Osteoblast (primary cell): ENCODE data around the gene SLC6A19. TPM values are rescaled to one million over a fixed set of nuclear protein-coding genes. Genes with fewer than 3 reads are reported as not detected.

Source experiments
- DNase-seq: peaks from one replicate; pipeline ENCODE4 v3.0.0; 2011; ENCODE audit warnings: low spot score, mixed read lengths; ENCODE audit not compliant: insufficient read length; ENCODE audit errors: missing footprints
- H2AFZ ChIP-seq: 2 replicates; pipeline ENCODE4 v1.6.0; 2011; ENCODE audit warnings: mild to moderate bottlenecking, low read length
- H3K27ac ChIP-seq: 2 replicates; pipeline ENCODE4 v1.5.1; 2011; ENCODE audit warnings: mild to moderate bottlenecking, low read depth, low read length, moderate library complexity
- H3K27me3 ChIP-seq: 2 replicates; pipeline ENCODE4 v1.6.0; 2012; ENCODE audit warnings: mild to moderate bottlenecking, control low read depth, inconsistent platforms, low read length, moderate library complexity; ENCODE audit not compliant: insufficient read depth
- H3K36me3 ChIP-seq: 2 replicates; pipeline ENCODE4 v1.5.1; 2011; ENCODE audit warnings: mild to moderate bottlenecking, low read length, control low read depth, moderate library complexity; ENCODE audit not compliant: insufficient read depth
- H3K4me1 ChIP-seq: 2 replicates; pipeline ENCODE4 v1.5.1; 2011; ENCODE audit warnings: mild to moderate bottlenecking, low read length, control low read depth, moderate library complexity; ENCODE audit not compliant: insufficient read depth
- H3K4me2 ChIP-seq: 2 replicates; pipeline ENCODE4 v1.6.0; 2011; ENCODE audit warnings: mild to moderate bottlenecking, low read length; ENCODE audit not compliant: insufficient read depth
- H3K4me3 ChIP-seq: fragments of 200-600 bp; sonication (generic); 3 replicates; pipeline ENCODE4 v1.5.1; 2012; ENCODE audit warnings: mild to moderate bottlenecking, low read length, inconsistent platforms; ENCODE audit not compliant: insufficient read depth
- H3K79me2 ChIP-seq: 2 replicates; pipeline ENCODE4 v1.6.0; 2012; ENCODE audit warnings: mild to moderate bottlenecking, low read length, control low read depth, inconsistent platforms; ENCODE audit not compliant: insufficient read depth
- H3K9me3 ChIP-seq: 2 replicates; pipeline ENCODE4 v1.5.1; 2011; ENCODE audit warnings: low read depth, low read length, control low read depth
- H4K20me1 ChIP-seq: 2 replicates; pipeline ENCODE4 v1.6.0; 2012; ENCODE audit warnings: mild to moderate bottlenecking, low read length, control low read depth; ENCODE audit not compliant: insufficient read depth
- total RNA-seq: library from RNA; depleted of rRNA; stranded (reverse); fragments of >200 nt; gene quantifications from 2 replicates; pipeline ENCODE4 v1.2.3, GENCODE V29; 2012
- TF ChIP-seq, protein P1 (sequence below): IDR thresholded peaks from 2 replicates; pipeline ENCODE4 v1.5.1; 2011; ENCODE audit warnings: mild to moderate bottlenecking, low read depth, low read length, moderate library complexity; ENCODE audit errors: extremely low read depth

The SLC6A19 gene
- total RNA-seq, 1 donor, result not detected

DNA sequence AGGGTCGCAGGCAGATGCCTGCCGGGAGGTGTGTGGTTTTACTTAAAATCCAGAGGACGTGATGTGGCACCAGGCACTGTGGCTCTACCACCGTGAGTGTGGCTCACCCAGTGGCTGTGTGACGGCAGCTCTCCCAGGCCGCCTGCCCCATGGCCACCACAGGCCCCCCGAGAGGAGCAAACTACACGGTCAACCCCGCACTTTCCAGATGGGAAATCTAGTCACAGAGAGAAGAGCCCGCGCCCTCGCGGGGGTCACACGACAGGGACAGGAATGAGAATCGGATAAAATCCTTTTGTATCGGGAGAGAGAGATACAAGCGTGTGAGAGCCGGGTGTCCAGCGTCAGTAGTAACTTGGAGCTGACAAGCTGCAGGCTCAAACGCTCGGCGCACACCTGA, 69.0 kb downstream of the SLC6A19 start:
- Histone ChIP-seq H3K79me2 (no peaks in the 10 kb centered on the region), H3K27me3 (no peaks in the 10 kb centered on the region), H3K36me3 (no peaks in the 10 kb centered on the region), H4K20me1 (no peaks in the 10 kb centered on the region), H3K27ac (no peak overlapping the region), H3K4me2 (no peak overlapping the region), H2AFZ (no peak overlapping the region), H3K4me3 (no peak overlapping the region), H3K9me3 (no peaks in the 10 kb centered on the region), H3K4me1 (no peaks in the 10 kb centered on the region)
- DNase-seq, result no peak
- TF ChIP-seq, protein P1, sequence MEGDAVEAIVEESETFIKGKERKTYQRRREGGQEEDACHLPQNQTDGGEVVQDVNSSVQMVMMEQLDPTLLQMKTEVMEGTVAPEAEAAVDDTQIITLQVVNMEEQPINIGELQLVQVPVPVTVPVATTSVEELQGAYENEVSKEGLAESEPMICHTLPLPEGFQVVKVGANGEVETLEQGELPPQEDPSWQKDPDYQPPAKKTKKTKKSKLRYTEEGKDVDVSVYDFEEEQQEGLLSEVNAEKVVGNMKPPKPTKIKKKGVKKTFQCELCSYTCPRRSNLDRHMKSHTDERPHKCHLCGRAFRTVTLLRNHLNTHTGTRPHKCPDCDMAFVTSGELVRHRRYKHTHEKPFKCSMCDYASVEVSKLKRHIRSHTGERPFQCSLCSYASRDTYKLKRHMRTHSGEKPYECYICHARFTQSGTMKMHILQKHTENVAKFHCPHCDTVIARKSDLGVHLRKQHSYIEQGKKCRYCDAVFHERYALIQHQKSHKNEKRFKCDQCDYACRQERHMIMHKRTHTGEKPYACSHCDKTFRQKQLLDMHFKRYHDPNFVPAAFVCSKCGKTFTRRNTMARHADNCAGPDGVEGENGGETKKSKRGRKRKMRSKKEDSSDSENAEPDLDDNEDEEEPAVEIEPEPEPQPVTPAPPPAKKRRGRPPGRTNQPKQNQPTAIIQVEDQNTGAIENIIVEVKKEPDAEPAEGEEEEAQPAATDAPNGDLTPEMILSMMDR, result no peak

DNA sequence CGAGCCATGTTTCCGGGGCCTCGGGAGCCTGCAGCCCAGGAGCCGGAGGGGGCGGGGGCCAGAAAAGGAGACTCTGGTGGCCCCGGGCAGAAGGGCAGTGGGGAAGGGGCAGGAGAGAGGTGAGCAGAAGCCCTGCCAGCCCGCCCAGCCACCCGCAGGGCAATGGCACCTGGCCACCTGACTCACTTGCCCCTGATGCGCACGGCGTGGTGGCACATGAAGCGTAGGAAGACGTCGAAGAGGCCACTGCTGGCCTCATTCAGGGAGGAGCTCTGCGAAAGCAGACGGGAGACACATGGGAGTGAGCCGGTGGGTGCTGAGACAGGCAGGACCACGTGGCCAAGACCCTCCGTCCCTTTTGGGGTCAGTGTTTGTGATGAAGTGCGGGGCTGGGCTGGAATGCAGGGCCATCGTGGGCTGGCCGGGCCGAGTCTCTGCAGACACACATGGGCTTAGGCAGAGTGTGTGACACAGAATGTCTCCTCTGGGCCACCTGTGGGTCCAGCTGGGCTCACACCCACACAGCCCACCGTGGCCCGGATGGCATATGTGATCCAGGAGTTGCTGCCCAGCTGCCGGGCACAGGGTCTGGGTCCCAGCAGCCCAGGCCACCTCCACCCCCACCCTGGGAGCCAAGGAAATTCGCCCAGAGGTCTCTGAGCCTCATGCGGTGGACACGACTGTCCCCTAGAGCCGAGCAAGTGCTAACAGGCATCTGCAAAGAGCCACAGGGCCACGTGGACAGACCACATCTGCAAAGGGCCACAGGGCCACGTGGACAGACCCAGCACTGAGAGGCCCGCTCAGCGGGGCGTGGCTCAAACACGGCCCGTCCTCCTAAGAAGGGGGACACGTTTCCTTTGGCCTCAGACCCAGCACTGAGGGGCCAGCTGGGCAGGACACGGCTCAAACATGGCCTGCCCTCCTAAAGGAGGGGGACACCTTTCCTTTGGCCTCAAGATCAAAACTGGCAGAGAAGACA, 69.8 kb downstream of the SLC6A19 start:
- TF ChIP-seq, protein P1, result no peak
- no peaks in the 10 kb centered on the region for H3K4me1 ChIP-seq
- H3K4me3 ChIP-seq, result no peak overlapping the region
- no peak for DNase-seq
- H3K79me2 ChIP-seq, result no peaks in the 10 kb centered on the region
- H3K27ac ChIP-seq, result no peak overlapping the region
- H4K20me1 ChIP-seq, result no peaks in the 10 kb centered on the region
- no peak overlapping the region for H3K4me2 ChIP-seq
- H2AFZ ChIP-seq, result no peak overlapping the region
- H3K36me3 ChIP-seq, result no peaks in the 10 kb centered on the region
- H3K9me3 ChIP-seq, result no peaks in the 10 kb centered on the region
- H3K27me3 ChIP-seq, result no peaks in the 10 kb centered on the region

DNA sequence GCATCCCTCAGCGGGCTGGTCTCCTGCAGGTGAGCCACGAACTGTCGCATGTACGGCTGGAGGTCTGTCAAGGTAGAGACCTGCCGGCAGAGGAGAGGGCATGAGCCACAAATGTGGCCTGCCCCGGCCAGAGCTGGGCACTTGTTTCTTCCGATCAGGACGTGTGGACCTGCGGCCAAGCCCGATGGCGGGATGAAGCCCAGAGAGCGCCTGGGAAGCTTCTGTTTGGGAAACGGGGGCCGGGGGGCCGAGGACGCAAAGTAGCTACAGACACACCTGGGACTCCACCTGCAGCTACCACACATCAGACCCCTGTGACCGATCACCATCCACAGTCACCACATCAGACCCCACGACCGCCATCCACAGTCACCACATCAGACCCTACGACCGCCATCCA, 70.8 kb downstream of the SLC6A19 start:
- no peak for DNase-seq

DNA sequence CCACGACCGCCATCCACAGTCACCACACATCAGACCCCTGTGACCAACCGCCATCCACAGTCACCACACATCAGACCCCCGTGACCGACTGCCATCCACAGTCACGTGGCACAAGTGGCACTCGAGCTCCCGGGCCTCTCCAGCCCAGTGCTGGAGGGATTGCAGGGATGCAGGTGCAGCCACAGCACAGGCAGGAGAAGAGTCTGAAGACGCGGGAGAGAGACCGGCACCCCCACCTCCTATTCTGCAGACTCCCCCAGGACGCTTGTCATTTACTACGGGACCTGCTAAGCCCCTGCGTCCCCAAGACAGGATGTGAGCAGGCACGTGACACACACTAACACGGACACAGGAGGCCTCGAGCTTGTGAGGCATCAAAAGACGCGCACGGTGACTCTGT, 72.3 kb downstream of the SLC6A19 start:
- H2AFZ ChIP-seq, result no peak overlapping the region
- H4K20me1 ChIP-seq, result no peaks in the 10 kb centered on the region
- DNase-seq, result no peak
- no peak overlapping the region for H3K27ac ChIP-seq
- H3K4me3 ChIP-seq, result no peak overlapping the region
- H3K4me1 ChIP-seq, result no peaks in the 10 kb centered on the region
- H3K79me2 ChIP-seq, result no peaks in the 10 kb centered on the region
- no peaks in the 10 kb centered on the region for H3K27me3 ChIP-seq
- no peaks in the 10 kb centered on the region for H3K36me3 ChIP-seq
- no peaks in the 10 kb centered on the region for H3K9me3 ChIP-seq
- TF ChIP-seq, protein P1, result no peak
- no peak overlapping the region for H3K4me2 ChIP-seq

More for the DNA sequence above, 70.8 kb downstream of the SLC6A19 start:
- no peaks in the 10 kb centered on the region for H3K36me3 ChIP-seq
- TF ChIP-seq, protein P1, result no peak
- H2AFZ ChIP-seq, result no peak overlapping the region
- H3K27me3 ChIP-seq, result no peaks in the 10 kb centered on the region
- no peak overlapping the region for H3K4me2 ChIP-seq
- no peaks in the 10 kb centered on the region for H4K20me1 ChIP-seq
- no peak overlapping the region for H3K27ac ChIP-seq
- no peaks in the 10 kb centered on the region for H3K4me1 ChIP-seq
- no peaks in the 10 kb centered on the region for H3K79me2 ChIP-seq
- no peaks in the 10 kb centered on the region for H3K9me3 ChIP-seq
- H3K4me3 ChIP-seq, result no peak overlapping the region
